Keratinocyte (primary cell): ENCODE measurements around the gene CDA. TPM values are rescaled to one million over a fixed set of nuclear protein-coding genes. Genes with fewer than 3 reads are reported as not detected.

Experiments
- DNase-seq: peaks from one replicate; pipeline ENCODE4 v3.0.0-alpha.2; 2011; ENCODE audit warnings: low read depth, missing footprints, low spot score
- FAIRE-seq: peaks from 2 replicates; lab custom pipeline; 2011; peaks lifted over from hg19 to GRCh38; lab: Jason Lieb, UNC
- H2AFZ ChIP-seq: 2 replicates; pipeline ENCODE4 v1.6.0; 2012; ENCODE audit warnings: low read length, control low read depth, inconsistent platforms; ENCODE audit not compliant: control insufficient read depth
- H3K27ac ChIP-seq: 2 replicates; pipeline ENCODE4 v1.5.1; 2011; ENCODE audit warnings: low read length; ENCODE audit not compliant: control insufficient read depth, insufficient read depth
- H3K27me3 ChIP-seq: 3 replicates; pipeline ENCODE4 v1.6.0; 2011; ENCODE audit warnings: low read length; ENCODE audit not compliant: control insufficient read depth, insufficient read depth; ENCODE audit errors: extremely low read depth
- H3K36me3 ChIP-seq, 2 experiments: 2 replicates in 1 of 2; 3 replicates in 1 of 2; pipeline ENCODE4 v1.5.1; 2011; ENCODE audit warnings: low read length in 2 of 2, mild to moderate bottlenecking in 1 of 2; ENCODE audit not compliant: control insufficient read depth in 2 of 2, insufficient read depth in 2 of 2; ENCODE audit errors: extremely low read depth in 1 of 2
- H3K4me1 ChIP-seq: 3 replicates; pipeline ENCODE4 v1.5.1; 2011; ENCODE audit warnings: low read length; ENCODE audit not compliant: control insufficient read depth, insufficient read depth; ENCODE audit errors: extremely low read depth
- H3K4me2 ChIP-seq: 3 replicates; pipeline ENCODE4 v1.6.0; 2011; ENCODE audit warnings: low read depth, low read length; ENCODE audit not compliant: control insufficient read depth, insufficient read depth; ENCODE audit errors: extremely low read depth
- H3K4me3 ChIP-seq, 3 experiments: fragments of 200-600 bp in 1 of 3; sonication (generic) in 1 of 3; 2 replicates in 2 of 3; 3 replicates in 1 of 3; pipeline ENCODE4 v1.5.1; 2011 to 2016; ENCODE audit warnings: low read length in 3 of 3, mild to moderate bottlenecking in 3 of 3, control low read depth in 2 of 3, inconsistent platforms in 1 of 3, low read depth in 1 of 3, mixed read lengths in 1 of 3, mixed run types in 1 of 3, moderate library complexity in 1 of 3; ENCODE audit not compliant: control insufficient read depth in 2 of 3, insufficient read depth in 2 of 3; ENCODE audit errors: extremely low read depth in 1 of 3
- H3K79me2 ChIP-seq: 2 replicates; pipeline ENCODE4 v1.6.0; 2012; ENCODE audit warnings: low read length; ENCODE audit not compliant: control insufficient read depth, insufficient read depth
- H3K9ac ChIP-seq: 3 replicates; pipeline ENCODE4 v1.6.0; 2011; ENCODE audit warnings: low read length; ENCODE audit not compliant: control insufficient read depth, insufficient read depth; ENCODE audit errors: extremely low read depth
- H3K9me1 ChIP-seq: 3 replicates; pipeline ENCODE4 v1.6.0; 2011; ENCODE audit warnings: low read length; ENCODE audit not compliant: control insufficient read depth, insufficient read depth; ENCODE audit errors: extremely low read depth
- H3K9me3 ChIP-seq: 2 replicates; pipeline ENCODE4 v1.5.1; 2012; ENCODE audit warnings: low read depth, low read length; ENCODE audit not compliant: control insufficient read depth
- H4K20me1 ChIP-seq: 3 replicates; pipeline ENCODE4 v1.6.0; 2011; ENCODE audit warnings: low read length; ENCODE audit not compliant: control insufficient read depth, insufficient read depth; ENCODE audit errors: extremely low read depth
- EZH2 ChIP-seq: IDR thresholded peaks from one replicate; pipeline ENCODE4 v1.6.1; 2012; ENCODE audit warnings: inconsistent platforms, mild to moderate bottlenecking, low read length, moderate library complexity
- dilution Hi-C: fragments of 300-500 bp; cut with MboI; formaldehyde crosslinking; loops from one replicate; pipeline ENCODE4 v1.7.0; 2020; ENCODE audit warnings: low sequenced_read_pairs; ENCODE audit not compliant: extremely low pct_ligation_motif_present
- polyA plus RNA-seq, 5 experiments: library from polyadenylated mRNA; depleted of rRNA in 3 of 5; stranded (reverse) in 3 of 5; stranded (forward) in 1 of 5; unstranded in 1 of 5; fragments of >200 nt; gene quantifications; 1 replicate in 1 of 5; 2 replicates in 3 of 5; 3 replicates in 1 of 5; pipeline versions ENCODE4 v1.2.1 to v1.2.3, GENCODE V29; 2011 to 2012; ENCODE audit warnings: missing spikeins in 2 of 5, low read depth in 1 of 5, low replicate concordance in 1 of 5
- TF ChIP-seq, protein P1 (sequence below), 3 experiments: IDR thresholded peaks in 1 of 3; conservative IDR thresholded peaks in 1 of 3; optimal IDR thresholded peaks in 1 of 3; 2 replicates in 2 of 3; 3 replicates in 1 of 3; pipeline versions ENCODE3 to v1.5.1; 2011; ENCODE audit warnings: low read length in 3 of 3, mild to moderate bottlenecking in 3 of 3, moderate library complexity in 2 of 3, control low read depth in 1 of 3, inconsistent platforms in 1 of 3; ENCODE audit not compliant: insufficient read depth in 2 of 3; ENCODE audit errors: extremely low read depth in 1 of 3

The CDA gene
- polyA plus RNA-seq, 1 donor (not counting 4 experiments of a cell fraction or from before 2014, with no cell fraction given), result 44.9 TPM

DNA sequence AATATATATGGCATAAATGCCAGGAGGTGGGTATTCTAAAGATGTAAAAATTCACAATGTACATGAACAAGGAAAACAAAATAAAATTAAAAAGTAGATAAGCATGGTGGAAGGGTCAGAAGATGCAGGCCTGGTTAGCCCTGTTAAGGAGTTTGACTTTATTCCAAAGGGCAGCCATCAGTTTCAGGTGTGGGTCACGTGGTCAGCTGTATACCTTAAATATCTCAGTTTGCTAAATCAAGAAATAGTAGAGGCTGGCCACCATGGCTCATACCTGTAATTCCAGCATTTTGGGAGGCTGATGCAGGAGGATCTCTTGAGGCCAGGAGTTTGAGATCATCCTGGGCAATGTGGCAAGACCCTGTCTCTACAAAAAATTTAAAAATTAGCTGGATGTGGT, 35.8 kb downstream of the CDA start:
- TF ChIP-seq EZH2, result no peak
- TF ChIP-seq, protein P1, sequence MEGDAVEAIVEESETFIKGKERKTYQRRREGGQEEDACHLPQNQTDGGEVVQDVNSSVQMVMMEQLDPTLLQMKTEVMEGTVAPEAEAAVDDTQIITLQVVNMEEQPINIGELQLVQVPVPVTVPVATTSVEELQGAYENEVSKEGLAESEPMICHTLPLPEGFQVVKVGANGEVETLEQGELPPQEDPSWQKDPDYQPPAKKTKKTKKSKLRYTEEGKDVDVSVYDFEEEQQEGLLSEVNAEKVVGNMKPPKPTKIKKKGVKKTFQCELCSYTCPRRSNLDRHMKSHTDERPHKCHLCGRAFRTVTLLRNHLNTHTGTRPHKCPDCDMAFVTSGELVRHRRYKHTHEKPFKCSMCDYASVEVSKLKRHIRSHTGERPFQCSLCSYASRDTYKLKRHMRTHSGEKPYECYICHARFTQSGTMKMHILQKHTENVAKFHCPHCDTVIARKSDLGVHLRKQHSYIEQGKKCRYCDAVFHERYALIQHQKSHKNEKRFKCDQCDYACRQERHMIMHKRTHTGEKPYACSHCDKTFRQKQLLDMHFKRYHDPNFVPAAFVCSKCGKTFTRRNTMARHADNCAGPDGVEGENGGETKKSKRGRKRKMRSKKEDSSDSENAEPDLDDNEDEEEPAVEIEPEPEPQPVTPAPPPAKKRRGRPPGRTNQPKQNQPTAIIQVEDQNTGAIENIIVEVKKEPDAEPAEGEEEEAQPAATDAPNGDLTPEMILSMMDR (optimal IDR thresholded peaks at IDR 0.05 in 1 of 3, IDR thresholded peaks at IDR 0.05 in 1 of 3, conservative IDR thresholded peaks at IDR 0.05 in 1 of 3; ENCODE audit: extremely low read depth in 1 of 3, insufficient read depth in 2 of 3, low read length in 3 of 3), result no peak
- H3K9me3 ChIP-seq, result no peaks in the 10 kb centered on the region
- no peaks in the 10 kb centered on the region for H3K79me2 ChIP-seq
- no peak overlapping the region for H3K9ac ChIP-seq
- no peak for DNase-seq
- FAIRE-seq, result no peak
- H3K36me3 ChIP-seq, result no peaks in the 10 kb centered on the region
- H3K9me1 ChIP-seq, result no peaks in the 10 kb centered on the region
- H3K4me2 ChIP-seq, result no peak overlapping the region
- no peaks in the 10 kb centered on the region for H3K4me1 ChIP-seq
- H3K4me3 ChIP-seq, result no peak overlapping the region
- dilution Hi-C loops, result no loop called here
- no peaks in the 10 kb centered on the region for H3K27me3 ChIP-seq
- H3K27ac ChIP-seq, result no peak overlapping the region
- H4K20me1 ChIP-seq, result no peaks in the 10 kb centered on the region
- H2AFZ ChIP-seq, result no peak overlapping the region

DNA sequence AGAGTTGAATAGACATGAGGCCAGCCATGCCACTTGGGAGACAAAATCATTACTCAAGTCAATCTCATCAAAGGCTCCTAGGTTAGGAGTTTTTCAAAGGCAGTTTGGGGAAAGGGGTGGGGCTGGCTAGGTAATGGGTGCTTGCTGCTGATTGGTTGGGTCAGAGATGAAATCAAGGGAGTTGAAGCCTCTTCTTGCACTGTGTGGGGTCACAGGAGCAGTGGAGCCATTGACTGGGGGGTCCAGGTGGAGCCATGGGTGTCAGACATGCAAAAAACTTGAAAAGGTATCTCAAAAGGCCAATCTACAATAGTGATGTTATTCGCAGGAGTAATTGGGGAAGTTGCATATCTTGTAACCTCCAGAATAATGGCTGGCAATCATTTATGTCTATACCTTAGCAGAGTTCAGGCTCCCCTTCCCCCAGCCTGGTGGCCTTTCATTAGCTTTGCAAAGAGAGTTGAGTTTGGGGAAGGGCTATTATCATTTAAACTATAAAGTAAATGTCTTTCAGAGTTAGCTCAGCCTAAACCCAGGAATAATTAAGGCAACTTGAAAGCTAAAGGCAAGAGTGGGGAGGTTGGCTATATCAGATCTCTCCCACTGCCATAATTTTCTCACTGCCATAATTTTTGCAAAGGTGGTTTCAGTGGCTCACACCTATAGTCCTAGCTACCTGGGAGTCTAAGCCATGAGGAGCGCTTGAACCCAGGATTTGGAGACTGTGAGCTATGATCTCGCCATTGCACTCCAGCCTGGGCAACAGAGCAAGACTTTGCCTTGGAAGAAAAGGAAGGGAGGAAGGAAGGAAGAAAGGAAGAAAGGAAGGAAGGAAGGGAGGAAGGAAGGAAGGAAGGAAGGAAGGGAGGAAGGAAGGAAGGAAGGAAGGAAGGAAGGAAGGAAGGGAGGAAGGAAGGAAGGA, 36.5 kb downstream of the CDA start:
- TF ChIP-seq EZH2, result no peak
- TF ChIP-seq, protein P1 (optimal IDR thresholded peaks at IDR 0.05 in 1 of 3, IDR thresholded peaks at IDR 0.05 in 1 of 3, conservative IDR thresholded peaks at IDR 0.05 in 1 of 3; ENCODE audit: extremely low read depth in 1 of 3, insufficient read depth in 2 of 3, low read length in 3 of 3), result no peak

More for the DNA sequence above, 36.5 kb downstream of the CDA start:
- Histone ChIP-seq H3K4me3 (no peak overlapping the region), H3K27me3 (no peaks in the 10 kb centered on the region), H3K36me3 (no peaks in the 10 kb centered on the region), H2AFZ (no peak overlapping the region), H4K20me1 (no peaks in the 10 kb centered on the region), H3K9me1 (no peaks in the 10 kb centered on the region), H3K27ac (no peak overlapping the region), H3K9ac (no peak overlapping the region), H3K4me1 (no peaks in the 10 kb centered on the region), H3K9me3 (no peaks in the 10 kb centered on the region), H3K79me2 (no peaks in the 10 kb centered on the region), H3K4me2 (no peak overlapping the region)
- FAIRE-seq (no peak), DNase-seq (no peak)
- dilution Hi-C loops, result no loop called here
